T47D (cell line): Measurements from ENCODE around the gene EDDM3A.
"Not testable (repeated sequence)": the region's sequence is repeated elsewhere in the genome, so short reads cannot be mapped to it uniquely, and the experiment has no call there.

Source experiments
- DNase-seq, 2 experiments: peaks; one replicate each; pipeline versions ENCODE4 v3.0.0 to v3.0.0-alpha.2; 2011 to 2012; ENCODE audit warnings: low read depth in 1 of 2, low spot score in 1 of 2
- JUND ChIP-seq: IDR thresholded peaks from 2 replicates; pipeline ENCODE4 v1.6.1; 2012; ENCODE audit warnings: low read depth
- in situ Hi-C: cut with HindIII; loops from 2 replicates; pipeline ENCODE4 v1.10.0; 2016; ENCODE audit warnings: low sequenced_read_pairs, low pct_unique_long_range_greater_than_20kb

The EDDM3A gene

DNA sequence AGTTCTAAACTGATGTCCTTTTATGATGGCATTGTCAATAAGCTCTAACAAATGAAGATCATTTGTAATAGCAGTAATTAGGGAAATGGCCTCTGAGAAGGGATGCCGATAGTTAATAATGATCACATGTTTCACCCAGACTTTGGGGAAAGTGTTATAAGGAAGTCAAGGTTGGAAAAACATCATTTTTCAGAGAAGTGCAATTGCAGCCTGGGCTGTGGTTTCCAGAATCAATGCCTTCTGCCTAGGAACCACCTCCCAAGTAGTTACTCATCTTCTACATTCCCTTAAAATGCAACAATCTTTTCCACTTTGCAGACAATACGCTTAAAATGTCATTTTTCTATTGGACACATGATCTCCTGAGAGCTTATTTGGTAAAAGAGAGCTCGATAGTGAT lies 879 bp downstream of the EDDM3A start:
- no peak for TF ChIP-seq JUND
- in situ Hi-C loops, result no loop called here
- DNase-seq, result no peak

DNA sequence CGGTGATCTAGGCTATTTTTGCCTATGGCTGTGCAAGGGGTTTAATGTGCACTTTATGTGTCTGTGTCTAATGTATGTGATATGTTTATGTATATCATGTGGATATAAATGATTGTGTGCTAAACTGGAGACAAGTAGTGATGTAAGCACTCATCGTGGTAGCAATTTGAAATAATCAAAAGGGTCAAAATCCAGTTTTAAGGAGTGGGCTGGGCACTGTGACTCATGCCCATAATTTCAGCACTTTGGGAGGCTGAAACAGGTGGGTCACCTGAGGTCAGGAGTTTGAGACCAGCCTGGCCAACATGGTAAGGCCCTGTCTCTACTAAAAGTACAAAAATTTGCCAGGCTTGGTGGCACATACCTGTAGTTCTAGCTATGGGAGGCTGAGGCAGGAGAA lies 2.8 kb downstream of the EDDM3A start:
- in situ Hi-C loops, result no loop called here
- DNase-seq, result no peak
- TF ChIP-seq JUND, result no peak

DNA sequence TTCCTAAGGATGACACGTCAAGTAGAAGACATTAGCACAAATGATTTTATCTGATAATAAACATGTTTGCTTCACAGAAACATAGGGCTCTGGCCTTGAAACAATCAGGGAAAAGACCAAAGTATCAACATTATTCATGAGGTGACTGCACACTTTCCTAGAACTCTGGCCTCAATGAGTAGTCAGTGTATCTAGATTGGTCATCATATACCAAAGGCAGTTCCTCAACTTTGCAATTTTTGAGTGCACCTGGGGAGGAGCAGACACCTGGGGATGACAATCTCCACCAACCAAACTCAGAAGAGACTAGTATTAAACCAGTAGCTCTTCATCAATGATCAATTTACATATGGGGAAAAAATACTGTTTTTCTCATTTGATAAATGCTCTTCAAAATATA lies 4.5 kb downstream of the EDDM3A start:
- in situ Hi-C loops, result no loop called here
- no peak for DNase-seq
- TF ChIP-seq JUND, result no peak

DNA sequence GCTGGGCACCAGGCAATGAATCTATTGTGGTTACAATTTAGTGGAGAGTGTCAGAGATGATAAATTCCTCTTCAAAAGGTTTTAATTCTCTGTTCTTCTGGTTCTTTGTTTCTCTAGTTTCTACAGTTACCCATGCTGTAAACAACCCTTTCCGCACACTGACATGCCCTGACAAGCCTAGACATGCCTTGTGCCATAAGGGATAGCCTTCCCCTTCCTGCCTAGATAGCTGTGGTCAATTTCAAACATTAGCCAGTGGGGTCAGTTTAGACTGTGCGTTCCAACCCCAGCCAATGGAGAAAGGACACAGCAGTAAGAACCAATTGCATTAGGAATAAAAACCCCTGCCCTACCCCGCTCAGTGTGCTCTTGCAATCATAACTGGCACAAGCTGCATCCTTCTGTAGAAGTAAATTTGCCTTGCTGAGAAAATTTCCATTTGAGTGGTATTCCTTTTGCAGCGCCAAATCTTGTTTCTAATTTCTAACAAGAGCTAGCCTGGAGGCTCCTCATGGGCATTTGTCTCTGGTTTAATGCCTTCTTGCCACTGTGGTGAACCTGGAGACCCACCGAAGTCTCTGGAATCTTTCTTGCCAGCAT lies 6.4 kb downstream of the EDDM3A start:
- in situ Hi-C loops, result no loop called here
- no peak for TF ChIP-seq JUND
- DNase-seq, result no peak

DNA sequence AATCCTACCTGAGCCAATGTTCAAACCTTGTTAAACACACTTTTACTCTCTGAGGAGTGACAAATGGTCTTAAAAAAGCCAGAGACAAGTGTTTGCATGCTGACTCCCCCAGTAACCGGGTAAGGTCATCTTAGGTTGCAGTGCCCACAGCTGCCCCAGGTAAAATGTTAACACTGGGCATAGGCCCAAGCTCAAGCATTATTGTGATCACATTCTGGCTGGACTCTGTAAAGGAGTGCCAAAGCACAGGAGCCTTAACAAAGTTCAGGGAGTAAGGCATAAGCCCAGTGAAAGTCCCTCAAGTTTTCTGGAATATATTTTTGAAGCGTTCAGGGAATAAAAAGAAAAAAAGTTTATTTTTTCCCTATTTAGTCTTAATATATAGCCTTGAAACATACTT lies 8.6 kb downstream of the EDDM3A start:
- DNase-seq, result no peak
- in situ Hi-C loops, result no loop called here
- TF ChIP-seq JUND, result no peak

DNA sequence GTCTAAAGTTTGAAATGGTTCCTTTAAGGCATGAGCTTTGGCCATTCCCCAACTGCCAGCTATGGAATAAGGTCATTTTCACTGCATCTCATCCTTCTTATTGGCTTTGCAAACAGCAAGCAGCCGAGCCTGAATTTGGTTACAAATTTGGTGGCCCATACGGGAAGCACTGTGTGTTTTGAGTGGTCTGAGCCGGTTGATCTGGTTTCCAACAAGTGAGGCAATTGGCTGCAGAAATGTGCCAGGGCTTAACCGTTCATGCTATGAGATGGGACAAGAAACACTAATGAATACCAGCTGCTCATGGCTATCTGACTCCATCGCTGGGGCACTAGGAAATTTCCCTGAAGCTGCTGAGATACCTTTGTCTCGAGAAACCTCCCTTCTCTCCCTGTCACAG lies 9.3 kb downstream of the EDDM3A start:
- no peak for TF ChIP-seq JUND
- DNase-seq, result peak in 1 of 2 experiments; percentile 63
- in situ Hi-C loops, result no loop called here

DNA sequence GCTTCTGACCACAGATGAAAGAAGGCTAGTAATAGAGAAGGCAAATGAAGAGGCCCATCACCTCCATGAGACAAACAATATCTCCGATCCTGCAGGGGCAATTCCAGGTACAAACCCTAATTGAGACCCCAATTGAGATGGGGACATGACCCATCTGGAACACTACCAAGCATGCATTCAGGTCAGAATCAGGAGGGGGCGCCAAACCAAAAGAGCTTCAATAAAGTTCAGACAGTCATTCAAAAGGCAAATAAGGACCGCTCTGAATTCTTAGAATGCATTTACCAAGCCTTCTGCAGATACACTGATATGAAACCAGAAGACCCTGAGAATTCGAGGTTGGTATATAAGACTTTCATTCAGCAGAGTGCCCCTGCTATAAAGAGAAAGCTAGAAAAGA lies 12.3 kb downstream of the EDDM3A start:
- TF ChIP-seq JUND, result no peak
- peak in 1 of 2 experiments; percentile 11 for DNase-seq
- in situ Hi-C loops, result no loop called here

DNA sequence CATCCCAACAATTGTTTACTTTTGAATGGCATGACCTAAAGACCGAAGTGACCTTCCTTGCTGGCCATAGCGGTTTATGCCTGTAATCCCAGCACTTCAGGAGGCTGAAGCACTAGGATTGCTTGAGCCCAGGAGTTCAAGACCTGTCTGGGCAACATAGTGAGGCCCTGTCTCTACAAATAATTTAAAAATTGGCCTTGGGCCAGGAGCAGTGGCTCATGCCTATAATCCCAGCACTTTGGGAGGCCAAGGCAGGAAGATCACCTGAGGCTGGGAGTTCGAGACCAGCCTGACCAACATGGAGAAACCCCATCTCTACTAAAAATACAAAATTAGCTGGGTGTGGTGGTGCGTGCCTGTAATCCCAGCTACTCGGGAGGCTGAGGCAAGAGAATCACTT lies 13.8 kb downstream of the EDDM3A start:
- in situ Hi-C loops, DNase-seq: not testable (repeated sequence)

DNA sequence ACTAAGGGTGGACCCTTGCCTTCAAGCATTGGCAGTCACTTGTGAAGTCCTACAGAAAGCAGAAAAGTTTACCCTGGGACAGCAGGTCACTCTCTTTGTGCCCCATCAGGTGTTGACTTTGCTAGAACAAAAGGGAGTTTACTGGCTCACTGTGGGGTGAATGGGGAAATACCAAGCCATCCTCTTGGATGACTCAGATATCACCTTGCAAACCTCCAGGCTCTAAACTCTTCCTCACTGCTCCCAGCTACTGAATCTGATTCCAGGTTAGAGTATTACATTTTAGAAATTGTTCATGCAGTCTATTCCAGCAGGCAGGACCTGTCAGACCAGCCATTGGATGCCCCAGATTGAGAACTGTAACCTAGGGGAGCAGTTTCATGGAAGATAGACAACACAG lies 15.3 kb downstream of the EDDM3A start:
- no peak for DNase-seq
- TF ChIP-seq JUND, result no peak
- in situ Hi-C loops, result no loop called here

DNA sequence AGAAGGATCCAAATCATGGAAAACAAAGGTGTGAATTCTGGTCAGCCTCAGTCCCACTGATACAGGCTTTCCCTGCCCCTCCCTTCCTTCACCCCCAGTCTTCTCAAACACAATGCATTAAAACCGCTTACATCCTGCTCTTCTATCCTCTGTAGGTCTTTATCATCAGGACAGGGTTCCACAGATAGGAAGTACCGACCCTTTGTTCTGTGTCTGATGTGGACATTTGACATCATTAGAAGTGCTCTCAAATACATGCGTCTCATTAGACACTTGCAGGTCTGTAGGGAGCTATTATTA lies 22.9 kb downstream of the EDDM3A start:
- no peak for TF ChIP-seq JUND
- DNase-seq, result no peak
- in situ Hi-C loops, result no loop called here

DNA sequence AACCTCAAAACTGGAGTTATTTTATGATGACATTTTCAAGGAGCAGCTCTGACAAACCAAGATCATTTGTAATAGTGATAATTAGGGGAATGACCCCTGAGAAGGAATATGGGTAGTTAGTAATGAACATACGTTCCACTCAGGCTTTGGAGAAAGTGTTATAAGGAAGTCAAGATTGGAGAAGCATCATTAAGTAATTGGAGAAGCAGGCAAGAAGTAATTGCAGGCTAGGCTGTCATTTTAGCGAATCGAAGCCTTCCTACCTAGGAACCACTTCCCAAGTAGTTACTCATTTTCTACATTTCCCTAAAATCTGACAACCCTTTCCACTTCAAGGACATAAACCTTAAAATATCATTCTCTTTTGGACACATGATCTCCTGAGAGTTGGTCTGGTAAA lies 23.7 kb downstream of the EDDM3A start:
- no peak for TF ChIP-seq JUND
- no peak for DNase-seq
- in situ Hi-C loops, result no loop called here

DNA sequence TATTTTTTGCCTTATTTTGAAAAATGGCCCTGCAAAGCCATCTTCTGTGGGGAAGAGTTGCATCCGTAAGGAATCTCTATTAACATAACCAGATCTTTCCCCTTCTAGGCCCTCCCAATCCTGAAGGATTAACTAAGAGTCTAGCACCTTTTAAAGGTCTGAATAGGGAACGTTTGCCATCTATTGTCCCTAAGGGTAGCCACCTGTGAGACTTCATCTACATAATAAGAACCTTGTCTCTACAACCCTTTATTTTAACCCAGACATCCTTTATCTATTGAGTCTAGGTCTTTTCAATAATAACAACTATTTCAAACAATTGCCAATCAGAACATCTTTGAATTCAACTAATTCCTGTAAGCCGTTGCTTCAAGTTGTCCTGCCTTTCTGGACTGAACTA lies 27.0 kb downstream of the EDDM3A start:
- no peak for TF ChIP-seq JUND
- no peak for DNase-seq
- in situ Hi-C loops, result no loop called here

DNA sequence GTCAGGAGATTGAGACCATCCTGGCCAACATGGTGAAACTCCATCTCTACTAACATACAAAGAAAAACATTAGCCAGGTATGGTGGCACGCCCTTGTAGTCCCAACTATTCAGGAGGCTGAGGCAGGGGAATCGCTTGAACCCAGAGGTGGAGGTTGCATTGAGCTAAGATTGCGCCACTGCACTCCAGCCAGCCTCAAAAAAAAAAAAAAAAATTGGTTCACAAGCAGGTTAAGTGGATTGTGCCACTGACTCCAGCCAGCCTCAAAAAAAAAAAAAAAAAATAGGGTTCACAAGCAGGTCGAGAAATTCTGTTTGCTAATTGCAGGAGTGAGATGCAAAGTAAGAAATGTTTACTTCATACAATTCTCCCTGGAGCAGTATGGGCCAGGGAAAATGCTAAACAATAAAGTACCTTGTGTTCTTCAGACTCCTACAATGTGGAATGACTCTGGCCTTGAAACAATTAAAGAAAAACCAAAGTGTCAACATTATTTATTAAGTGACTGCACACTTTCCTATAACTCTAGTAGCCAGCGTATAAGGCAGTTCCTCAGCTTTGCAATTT lies 28.7 kb downstream of the EDDM3A start:
- no peak for DNase-seq
- in situ Hi-C loops, result no loop called here
- no peak for TF ChIP-seq JUND

DNA sequence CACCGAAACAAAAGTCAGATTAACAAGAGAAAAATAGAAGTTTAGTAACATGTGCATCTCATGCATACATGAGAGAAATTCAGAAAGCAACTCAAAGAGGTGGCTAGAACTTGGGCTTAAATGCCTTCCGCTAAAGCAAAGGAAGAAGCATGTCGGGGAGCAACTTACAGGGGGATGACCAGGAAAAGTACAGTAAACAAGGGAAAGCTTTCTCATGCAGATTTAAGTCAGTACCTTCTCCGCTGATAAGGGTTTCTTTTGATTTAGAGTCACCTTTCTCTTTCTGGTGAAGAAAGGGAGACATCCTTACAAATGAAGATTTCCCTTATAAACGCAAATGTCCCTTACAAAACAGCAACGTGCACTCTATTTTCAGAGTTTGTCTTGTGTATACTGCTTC lies 29.4 kb downstream of the EDDM3A start:
- in situ Hi-C loops, result no loop called here
- DNase-seq, result no peak
- TF ChIP-seq JUND, result no peak
